HCT116 (cell line): ENCODE data around the gene RAB13.

ENCODE experiments used
- CTCF ChIP-seq, 3 experiments: fragments of 200-600 bp in 1 of 3; sonication (generic) in 1 of 3; IDR thresholded peaks in 2 of 3; conservative IDR thresholded peaks in 1 of 3; 2 replicates each; pipeline ENCODE4 v1.5.1; 2012 to 2017; ENCODE audit warnings: low read depth in 2 of 3, low read length in 2 of 3, antibody characterized with exemption in 1 of 3, borderline replicate concordance in 1 of 3, control low read depth in 1 of 3, mild to moderate bottlenecking in 1 of 3, mixed read lengths in 1 of 3, mixed run types in 1 of 3, moderate library complexity in 1 of 3; ENCODE audit not compliant: insufficient read depth in 1 of 3
- POLR2AphosphoS5 ChIP-seq: IDR thresholded peaks from 2 replicates; pipeline ENCODE4 v1.6.1; 2011; ENCODE audit warnings: mild to moderate bottlenecking, low read depth, low read length, moderate library complexity

DNA sequence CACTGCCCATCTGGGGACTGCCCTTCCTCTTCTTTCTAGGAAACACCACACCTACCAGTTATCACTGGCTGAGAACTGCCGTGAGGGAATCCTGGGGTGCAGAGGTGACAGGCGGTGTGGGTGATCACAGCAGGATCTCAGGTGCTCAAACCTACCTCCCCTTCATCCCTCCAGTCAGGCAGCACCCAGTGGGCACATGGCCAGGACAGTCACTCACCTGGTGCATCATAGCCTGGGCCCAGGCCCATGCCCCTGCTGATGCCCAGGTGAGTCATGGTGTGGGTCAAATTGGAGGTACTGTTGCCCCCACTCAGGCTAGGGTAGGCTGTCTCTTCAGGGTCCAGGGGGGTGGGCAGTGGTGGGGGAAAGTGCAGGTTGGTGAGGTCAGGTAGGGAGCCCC is 34.3 kb downstream of the RAB13 start:
- TF ChIP-seq POLR2AphosphoS5 = no peak
- TF ChIP-seq CTCF (IDR thresholded peaks at IDR 0.05 in 2 of 3, conservative IDR thresholded peaks at IDR 0.05 in 1 of 3; ENCODE audit: borderline replicate concordance in 1 of 3, insufficient read depth in 1 of 3, low read depth in 2 of 3, low read length in 2 of 3) = no peak
